ENCODE results near the gene TEDC2. TPM values are rescaled to one million over a fixed set of nuclear protein-coding genes. Genes with fewer than 3 reads are reported as not detected.

Gene TEDC2
- total RNA-seq, 2 donors from 2014 or later: 0.70 to 0.85 TPM

DNA sequence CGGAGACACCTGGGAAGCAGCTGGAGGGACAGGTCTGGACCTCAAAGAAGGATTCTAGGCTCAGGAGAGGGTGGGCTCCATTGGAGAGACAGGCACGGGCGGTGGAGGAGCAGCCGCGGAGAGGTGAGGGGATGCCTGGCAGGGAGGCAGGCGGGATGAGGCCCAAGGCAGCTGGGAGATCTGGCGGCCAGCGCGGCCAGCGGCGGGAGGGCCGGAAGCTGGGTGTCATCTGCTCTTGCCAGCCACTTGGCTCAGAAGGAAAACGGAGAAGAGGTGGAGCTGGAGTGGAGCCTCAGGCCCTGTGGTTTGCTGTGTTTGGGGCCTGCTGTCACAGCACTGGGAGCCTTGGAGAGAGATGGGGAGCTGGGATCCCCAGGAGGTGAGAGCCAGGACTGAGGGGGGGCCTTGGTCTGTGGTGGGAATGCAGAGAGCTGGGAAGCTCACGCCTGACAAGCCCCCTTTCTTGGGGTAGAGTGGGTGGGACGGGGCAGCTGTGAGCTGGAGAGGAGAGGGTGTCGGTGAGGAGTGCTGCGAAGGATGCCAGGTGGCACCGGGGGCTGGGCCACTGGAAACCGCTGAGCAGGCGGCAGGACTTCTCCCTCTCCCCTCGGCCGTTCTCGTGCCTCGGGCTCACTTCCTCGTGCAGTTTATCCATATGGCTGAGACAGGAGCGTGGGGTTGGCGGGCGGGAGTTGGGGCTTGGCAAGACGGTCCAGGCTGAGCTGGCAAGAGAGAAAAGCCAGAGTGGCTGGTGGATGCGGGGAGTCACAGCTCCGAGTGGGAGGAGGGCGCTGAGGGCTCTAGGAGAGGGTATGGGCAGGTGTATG, 23.0 kb downstream of the TEDC2 start:
- Mint-ChIP-seq H3K4me1 (peaks cover 36% of the 10 kb centered on the region), H3K27ac (no peak overlapping the region), H3K4me3 (no peak overlapping the region), H3K27me3 (no peaks in the 10 kb centered on the region), H3K36me3 (ENCODE audit: low read depth) (no peaks in the 10 kb centered on the region)
- no peak for DNase-seq
- H3K9me3 ChIP-seq (ENCODE audit: control insufficient read depth, low read length, poor library complexity, severe bottlenecking): no peaks in the 10 kb centered on the region
- no peak for ATAC-seq

DNA sequence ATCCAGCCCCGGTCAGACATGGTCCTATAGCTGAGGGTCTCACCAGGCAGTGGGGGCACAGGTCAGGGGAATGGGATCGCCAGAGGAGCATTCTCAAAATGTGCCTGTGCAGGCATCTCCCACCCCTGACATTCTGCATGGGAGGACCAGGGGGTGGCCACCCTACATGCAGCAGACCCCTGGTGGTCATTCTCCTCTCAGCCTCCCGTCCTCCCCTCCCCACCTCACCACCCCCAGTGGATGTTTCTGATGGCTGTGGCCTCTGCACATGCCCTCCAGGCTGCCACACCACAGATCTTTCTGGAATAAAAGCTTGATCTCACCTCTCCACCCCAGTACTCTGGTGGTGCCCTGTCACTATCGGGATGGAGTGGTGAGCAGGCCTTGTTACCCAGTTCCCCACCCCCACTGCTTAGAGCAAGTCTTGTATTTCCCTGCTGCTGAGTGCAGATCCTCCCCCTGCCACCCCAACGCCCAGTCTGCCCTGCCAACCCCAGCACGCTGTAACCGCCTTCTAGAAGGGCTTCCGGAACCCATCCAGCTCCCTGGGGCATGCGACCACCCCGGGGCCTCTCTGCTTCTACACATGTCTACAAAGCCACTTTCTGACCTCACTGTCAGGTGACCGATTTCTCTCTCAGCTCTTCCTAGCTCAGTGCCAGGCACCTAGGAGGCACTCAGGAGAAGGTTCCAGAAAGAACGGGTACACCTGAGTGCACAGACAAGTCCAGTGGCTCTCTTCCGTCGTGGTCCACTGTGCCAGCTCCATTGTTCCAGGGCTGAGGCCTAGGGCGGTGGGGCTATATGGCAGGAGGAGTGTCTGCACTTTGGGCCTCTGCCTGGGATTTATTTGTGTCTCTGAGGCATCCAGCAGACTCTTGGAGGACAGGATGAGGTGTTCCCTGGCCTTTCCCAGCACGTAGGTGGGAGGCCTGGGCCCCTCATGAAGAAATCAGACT, 24.3 kb downstream of the TEDC2 start:
- Mint-ChIP-seq H3K27ac (peak overlapping the region; percentile 70), H3K27me3 (no peaks in the 10 kb centered on the region), H3K4me3 (no peak overlapping the region), H3K36me3 (ENCODE audit: low read depth) (no peaks in the 10 kb centered on the region), H3K4me1 (peaks cover 36% of the 10 kb centered on the region)
- DNase-seq (no peak), ATAC-seq (no peak)
- no peaks in the 10 kb centered on the region for H3K9me3 ChIP-seq (ENCODE audit: control insufficient read depth, low read length, poor library complexity, severe bottlenecking)

DNA sequence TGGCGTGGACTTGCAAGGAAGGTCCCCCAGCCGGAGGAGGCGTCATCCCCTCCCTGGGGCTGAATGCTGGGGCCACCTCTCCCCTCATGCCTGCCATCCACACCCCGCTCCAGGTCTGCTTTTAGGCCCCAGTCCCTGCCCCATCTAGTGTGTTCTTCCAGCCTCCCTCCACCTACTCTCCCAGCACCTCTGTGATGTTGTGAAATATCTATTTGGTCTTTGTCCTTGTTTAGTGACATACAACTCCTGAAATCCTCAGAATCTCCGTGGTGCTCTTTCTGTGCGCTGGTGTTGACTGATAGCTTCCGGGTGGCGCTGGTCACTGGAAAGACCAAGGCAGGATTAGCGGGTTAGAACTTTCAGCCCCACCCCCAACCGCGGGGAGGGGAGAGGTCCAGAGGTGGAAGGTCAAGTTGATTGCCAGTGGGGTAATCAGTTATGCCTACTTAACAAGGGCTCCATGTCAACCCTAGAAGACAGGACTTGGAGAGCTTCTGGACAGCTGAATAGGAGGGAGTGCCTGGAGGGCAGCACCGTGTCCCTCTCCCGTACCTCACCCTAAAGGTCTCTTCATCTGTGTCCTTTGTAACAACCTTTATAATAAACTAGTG, 25.1 kb downstream of the TEDC2 start:
- H3K9me3 ChIP-seq (ENCODE audit: control insufficient read depth, low read length, poor library complexity, severe bottlenecking): no peaks in the 10 kb centered on the region
- no peaks in the 10 kb centered on the region for H3K36me3 Mint-ChIP-seq (ENCODE audit: low read depth)
- ATAC-seq (no peak), DNase-seq (no peak)
- peak overlapping the region; percentile 70 for H3K27ac Mint-ChIP-seq
- peaks cover 36% of the 10 kb centered on the region for H3K4me1 Mint-ChIP-seq
- no peaks in the 10 kb centered on the region for H3K27me3 Mint-ChIP-seq
- no peak overlapping the region for H3K4me3 Mint-ChIP-seq

DNA sequence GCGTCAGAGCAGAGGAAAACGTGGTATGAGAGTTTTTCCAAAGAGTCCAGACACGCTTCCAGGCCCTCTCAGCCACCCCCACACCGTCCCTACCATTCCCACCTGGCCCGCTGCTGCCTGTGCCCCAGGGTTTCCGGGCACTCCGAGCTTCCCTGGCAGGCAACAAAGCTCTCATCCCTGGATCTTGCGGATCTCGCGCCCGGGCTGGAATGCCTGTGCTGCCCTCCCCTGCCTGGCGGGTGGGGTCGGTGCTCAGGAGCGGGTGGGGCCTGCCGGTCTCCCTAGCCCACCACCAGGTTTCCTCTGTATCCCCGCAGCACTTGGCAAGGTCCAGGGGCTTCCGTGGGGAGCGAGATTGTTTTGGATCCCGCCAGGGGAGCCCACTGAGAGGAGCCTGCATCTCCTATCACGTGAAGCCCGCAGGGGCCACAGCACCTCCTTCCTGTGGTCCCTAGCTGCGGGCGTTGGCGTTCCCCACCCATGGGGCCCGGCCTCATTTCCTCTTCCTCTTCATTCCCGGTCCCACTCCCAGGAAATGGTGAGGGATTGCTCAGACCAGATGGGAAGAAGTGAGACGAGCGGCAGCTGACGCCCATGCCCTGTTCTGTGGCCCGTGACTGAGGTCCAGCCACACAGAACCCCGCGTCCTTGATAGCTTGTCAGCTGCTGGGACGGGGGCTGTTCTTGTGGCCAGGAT, 26.1 kb downstream of the TEDC2 start:
- Mint-ChIP-seq H3K36me3 (ENCODE audit: low read depth) (no peaks in the 10 kb centered on the region), H3K4me1 (peaks cover 34% of the 10 kb centered on the region), H3K27ac (peak overlapping the region; percentile 70), H3K4me3 (no peak overlapping the region), H3K27me3 (no peaks in the 10 kb centered on the region)
- no peaks in the 10 kb centered on the region for H3K9me3 ChIP-seq (ENCODE audit: control insufficient read depth, low read length, poor library complexity, severe bottlenecking)
- no peak for ATAC-seq
- DNase-seq: no peak

DNA sequence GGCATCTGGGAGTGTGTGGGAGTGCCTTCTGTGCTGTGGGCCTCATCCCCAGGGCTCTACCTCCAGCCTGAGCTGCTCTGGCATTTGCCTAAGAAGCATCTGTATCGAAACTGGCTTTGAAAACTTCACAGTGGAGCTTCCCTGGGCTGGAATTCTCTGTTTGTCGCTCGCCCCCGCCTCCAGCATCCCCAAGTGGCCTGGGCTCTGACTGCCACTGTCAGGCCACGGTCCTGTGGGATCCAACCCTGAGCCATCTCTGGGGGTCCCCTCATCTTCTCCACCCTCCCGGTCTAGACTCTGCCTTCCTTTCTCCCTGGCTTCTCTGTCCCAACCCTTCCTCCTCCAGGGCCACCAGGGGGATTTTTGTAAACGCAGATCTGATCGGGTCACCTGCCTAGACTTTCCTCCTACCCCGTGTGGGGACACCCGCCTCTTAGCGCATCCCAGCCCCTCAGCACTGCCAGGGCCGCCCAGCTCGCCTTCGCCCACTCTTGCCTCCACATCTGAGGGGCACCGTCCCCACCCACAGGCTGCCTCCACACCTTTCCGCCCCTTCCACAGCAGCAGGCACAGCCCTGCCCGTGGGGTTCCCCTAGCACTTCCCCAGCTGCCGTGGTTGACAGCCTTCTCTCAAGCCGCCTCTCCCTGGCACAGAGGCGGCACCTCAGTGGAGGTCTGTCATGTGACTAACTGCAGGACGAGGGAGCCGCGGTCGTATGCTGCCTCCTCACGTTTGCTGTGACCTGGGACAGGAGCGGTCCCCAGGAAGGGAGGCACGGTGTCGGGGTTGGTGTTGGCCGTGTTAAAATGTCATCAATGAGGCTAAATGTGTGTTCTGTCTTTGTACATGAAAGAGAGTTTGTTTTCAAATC, 27.0 kb downstream of the TEDC2 start:
- no peaks in the 10 kb centered on the region for H3K9me3 ChIP-seq (ENCODE audit: control insufficient read depth, low read length, poor library complexity, severe bottlenecking)
- Mint-ChIP-seq H3K27ac (peak overlapping the region; percentile 94), H3K4me3 (peak overlapping the region; percentile 86), H3K27me3 (no peaks in the 10 kb centered on the region), H3K36me3 (ENCODE audit: low read depth) (no peaks in the 10 kb centered on the region), H3K4me1 (peaks cover 33% of the 10 kb centered on the region)
- DNase-seq: peak; percentile 59 to 72 (median 69)
- ATAC-seq: peak; percentile 99

DNA sequence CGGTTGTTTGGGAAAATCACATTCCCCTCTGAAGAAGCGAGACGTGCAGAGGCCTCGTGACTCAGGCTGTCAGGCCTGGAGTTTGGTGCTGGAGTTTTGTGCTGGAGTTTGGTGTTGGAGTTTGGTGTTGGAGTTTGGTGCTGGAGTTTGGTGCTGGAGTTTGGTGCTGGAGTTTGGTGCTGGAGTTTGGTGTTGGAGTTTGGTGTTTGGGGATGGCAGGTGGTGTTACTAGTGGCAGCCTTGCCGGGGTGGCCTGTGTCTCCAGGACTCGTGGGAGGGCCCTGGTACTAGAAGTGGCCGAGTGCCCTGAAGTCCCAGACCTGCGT, 27.6 kb downstream of the TEDC2 start:
- peak overlapping the region; percentile 86 for H3K4me3 Mint-ChIP-seq
- H3K27ac Mint-ChIP-seq: peak overlapping the region; percentile 94
- ATAC-seq (no peak), DNase-seq (no peak)
- H3K9me3 ChIP-seq (ENCODE audit: control insufficient read depth, low read length, poor library complexity, severe bottlenecking): no peaks in the 10 kb centered on the region
- no peaks in the 10 kb centered on the region for H3K27me3 Mint-ChIP-seq
- peaks cover 28% of the 10 kb centered on the region for H3K4me1 Mint-ChIP-seq
- no peaks in the 10 kb centered on the region for H3K36me3 Mint-ChIP-seq (ENCODE audit: low read depth)

DNA sequence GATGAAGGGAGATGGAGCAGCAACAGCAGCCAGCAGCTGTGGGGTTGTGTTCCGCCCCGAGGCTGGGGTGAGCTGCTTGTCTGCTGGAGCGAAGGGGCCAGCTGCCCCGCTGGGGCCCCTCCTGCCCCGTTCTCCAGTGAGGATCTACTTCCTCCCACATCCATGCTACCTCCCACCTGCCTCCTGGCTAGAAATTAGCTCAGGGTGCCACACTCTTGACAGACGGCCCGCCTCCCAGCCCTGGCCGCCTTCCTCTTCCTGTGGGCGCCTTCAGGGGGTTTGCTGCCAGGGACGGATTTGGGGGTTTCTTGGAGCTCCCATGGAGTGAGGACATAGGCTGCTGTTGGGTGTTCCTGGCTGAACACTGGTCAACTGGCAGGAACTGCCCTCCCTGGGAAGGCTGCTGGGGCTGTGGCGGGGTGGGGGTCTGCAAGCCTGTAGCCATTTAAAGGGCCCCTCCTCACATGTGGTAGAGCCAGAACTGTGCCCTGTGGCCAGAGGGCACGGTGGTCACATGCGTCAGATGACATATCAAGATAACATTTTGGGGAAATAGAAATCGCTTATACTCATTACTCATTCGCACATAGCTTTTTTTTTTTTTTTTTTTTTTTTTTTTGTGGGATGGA, 28.1 kb downstream of the TEDC2 start:
- Mint-ChIP-seq H3K36me3 (ENCODE audit: low read depth) (no peaks in the 10 kb centered on the region), H3K4me3 (no peak overlapping the region), H3K27me3 (no peaks in the 10 kb centered on the region), H3K4me1 (peaks cover 26% of the 10 kb centered on the region), H3K27ac (peak overlapping the region; percentile 94)
- ATAC-seq: no peak
- DNase-seq: no peak
- no peaks in the 10 kb centered on the region for H3K9me3 ChIP-seq (ENCODE audit: control insufficient read depth, low read length, poor library complexity, severe bottlenecking)

DNA sequence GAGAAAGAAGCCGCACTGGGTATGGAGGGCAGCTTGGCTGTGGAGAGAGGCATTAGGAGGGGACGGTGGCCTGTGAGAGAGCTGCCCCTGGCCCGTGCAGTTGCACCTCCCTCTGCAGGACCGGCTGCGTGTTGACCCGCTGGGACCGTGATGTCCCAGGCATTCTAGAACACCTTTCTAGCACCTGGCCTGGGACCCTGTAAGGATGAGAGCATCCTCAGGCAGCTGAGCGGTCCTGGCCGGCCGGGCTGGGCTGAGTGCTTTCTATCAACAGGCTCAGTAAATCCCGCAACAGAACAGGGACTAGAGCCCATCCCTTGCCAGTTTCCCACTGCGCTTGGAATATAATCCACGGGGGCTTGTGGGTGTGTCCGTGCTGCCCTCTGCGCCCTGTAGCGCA, 29.7 kb downstream of the TEDC2 start:
- H3K9me3 ChIP-seq (ENCODE audit: control insufficient read depth, low read length, poor library complexity, severe bottlenecking): no peaks in the 10 kb centered on the region
- ATAC-seq (no peak), DNase-seq (no peak)
- no peaks in the 10 kb centered on the region for H3K27me3 Mint-ChIP-seq
- H3K4me1 Mint-ChIP-seq: peaks cover 15% of the 10 kb centered on the region
- no peaks in the 10 kb centered on the region for H3K36me3 Mint-ChIP-seq (ENCODE audit: low read depth)
- no peak overlapping the region for H3K27ac Mint-ChIP-seq
- H3K4me3 Mint-ChIP-seq: no peak overlapping the region

DNA sequence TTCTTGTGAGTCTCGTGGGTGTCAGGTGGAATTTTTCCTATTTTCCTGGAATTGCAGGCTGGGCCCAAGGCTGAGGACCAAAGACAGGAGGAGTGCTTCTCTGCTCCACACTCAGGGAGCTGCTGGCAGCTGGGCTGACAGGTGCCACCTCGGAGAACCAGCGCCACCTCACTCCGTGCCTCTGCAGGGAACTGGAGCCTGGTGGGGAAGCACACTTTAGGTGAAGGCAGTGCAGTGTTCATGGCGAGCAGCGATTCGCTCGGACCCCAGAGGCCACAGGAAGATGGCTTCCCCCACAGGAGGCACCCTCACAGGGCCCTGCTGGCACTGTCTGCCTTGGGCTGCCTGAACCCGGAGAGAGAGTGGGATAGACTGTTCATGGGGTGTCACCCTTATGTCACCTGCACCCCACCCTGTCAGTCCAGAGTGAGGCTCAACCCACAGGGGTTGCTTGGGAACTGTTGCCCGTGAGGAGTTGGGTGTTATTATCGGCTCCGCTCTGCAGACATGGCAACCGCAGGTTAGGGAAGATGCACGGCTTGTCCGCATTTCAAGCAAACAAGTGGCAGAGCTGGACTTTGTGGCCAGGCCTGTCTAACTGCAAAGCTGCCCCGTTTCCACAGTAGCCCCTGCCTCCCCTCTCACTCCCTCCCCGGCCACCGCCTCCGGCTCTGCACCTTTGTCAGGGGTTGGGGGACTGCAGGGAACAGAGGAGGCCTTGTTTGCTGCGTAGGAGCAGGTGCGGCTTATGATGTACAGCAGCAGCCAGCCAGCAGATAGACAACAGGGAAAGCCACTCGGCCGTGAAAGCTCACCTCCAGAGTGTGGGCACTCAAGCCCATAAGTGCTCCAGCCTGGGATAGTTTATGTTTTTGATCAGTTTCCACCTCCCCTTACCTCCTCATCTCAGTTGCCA, 30.5 kb downstream of the TEDC2 start:
- Mint-ChIP-seq H3K27me3 (no peaks in the 10 kb centered on the region), H3K4me3 (no peak overlapping the region), H3K27ac (no peak overlapping the region), H3K4me1 (peaks cover 13% of the 10 kb centered on the region), H3K36me3 (ENCODE audit: low read depth) (no peaks in the 10 kb centered on the region)
- H3K9me3 ChIP-seq (ENCODE audit: control insufficient read depth, low read length, poor library complexity, severe bottlenecking): no peaks in the 10 kb centered on the region
- DNase-seq: no peak
- no peak for ATAC-seq

DNA sequence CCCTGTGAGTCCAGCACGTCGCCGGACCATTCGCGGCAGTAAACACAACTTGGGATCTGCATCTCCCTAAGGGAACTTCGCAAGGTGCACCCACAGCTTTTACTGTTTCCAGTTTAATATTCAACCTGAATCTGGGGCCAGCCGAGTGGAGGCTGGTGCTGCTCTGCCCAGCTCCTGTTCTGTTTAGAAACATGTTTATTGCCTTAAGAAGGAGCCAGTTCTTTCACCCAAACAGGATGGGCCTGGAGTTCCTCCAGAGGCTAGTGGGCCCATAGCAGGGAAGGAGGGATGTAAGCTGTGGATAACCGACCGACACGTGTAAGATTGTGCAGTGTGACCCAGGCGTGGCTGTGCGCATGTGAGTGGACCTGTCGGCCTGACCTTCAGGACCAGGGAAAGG, 32.4 kb downstream of the TEDC2 start:
- DNase-seq (no peak), ATAC-seq (no peak)
- H3K4me3 Mint-ChIP-seq: no peak overlapping the region
- H3K27ac Mint-ChIP-seq: no peak overlapping the region
- H3K27me3 Mint-ChIP-seq: no peaks in the 10 kb centered on the region
- H3K4me1 Mint-ChIP-seq: peaks cover 6% of the 10 kb centered on the region
- H3K36me3 Mint-ChIP-seq (ENCODE audit: low read depth): no peaks in the 10 kb centered on the region
- H3K9me3 ChIP-seq (ENCODE audit: control insufficient read depth, low read length, poor library complexity, severe bottlenecking): no peaks in the 10 kb centered on the region

DNA sequence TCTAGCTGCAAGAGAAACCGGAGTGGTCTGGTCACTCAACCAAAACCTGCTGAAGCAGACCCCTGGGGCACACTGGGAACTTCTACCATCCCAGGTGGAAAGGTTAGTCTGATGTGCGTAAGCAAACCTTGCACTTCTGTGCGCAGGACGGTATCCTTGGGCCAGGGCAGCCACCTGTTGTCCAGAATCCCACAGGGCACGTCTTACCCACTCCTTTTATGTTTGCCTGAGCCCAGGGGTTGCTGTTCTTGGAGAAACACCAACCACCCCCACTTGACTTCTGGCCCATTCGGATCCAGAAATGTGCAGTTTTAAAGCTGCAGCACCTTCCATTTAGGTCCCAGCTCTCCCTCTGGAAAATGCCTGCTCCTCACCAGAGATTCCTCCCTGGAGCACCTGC, 33.7 kb downstream of the TEDC2 start:
- H3K4me3 Mint-ChIP-seq: no peak overlapping the region
- H3K27me3 Mint-ChIP-seq: no peaks in the 10 kb centered on the region
- DNase-seq (no peak), ATAC-seq (no peak)
- H3K27ac Mint-ChIP-seq: no peak overlapping the region
- H3K4me1 Mint-ChIP-seq: no peaks in the 10 kb centered on the region
- H3K36me3 Mint-ChIP-seq (ENCODE audit: low read depth): peaks cover 2% of the 10 kb centered on the region
- H3K9me3 ChIP-seq (ENCODE audit: control insufficient read depth, low read length, poor library complexity, severe bottlenecking): no peaks in the 10 kb centered on the region
